ENCODE results near the gene SLC12A5. TPM values are rescaled to one million over a fixed set of nuclear protein-coding genes. Genes with fewer than 3 reads are reported as not detected.
A peak's percentile ranks its signal among the peaks of the same experiment; 100 is the strongest.

The SLC12A5 gene
- total RNA-seq, 2 experiments from 2014 or later: 3.8 to 11.0 TPM

DNA sequence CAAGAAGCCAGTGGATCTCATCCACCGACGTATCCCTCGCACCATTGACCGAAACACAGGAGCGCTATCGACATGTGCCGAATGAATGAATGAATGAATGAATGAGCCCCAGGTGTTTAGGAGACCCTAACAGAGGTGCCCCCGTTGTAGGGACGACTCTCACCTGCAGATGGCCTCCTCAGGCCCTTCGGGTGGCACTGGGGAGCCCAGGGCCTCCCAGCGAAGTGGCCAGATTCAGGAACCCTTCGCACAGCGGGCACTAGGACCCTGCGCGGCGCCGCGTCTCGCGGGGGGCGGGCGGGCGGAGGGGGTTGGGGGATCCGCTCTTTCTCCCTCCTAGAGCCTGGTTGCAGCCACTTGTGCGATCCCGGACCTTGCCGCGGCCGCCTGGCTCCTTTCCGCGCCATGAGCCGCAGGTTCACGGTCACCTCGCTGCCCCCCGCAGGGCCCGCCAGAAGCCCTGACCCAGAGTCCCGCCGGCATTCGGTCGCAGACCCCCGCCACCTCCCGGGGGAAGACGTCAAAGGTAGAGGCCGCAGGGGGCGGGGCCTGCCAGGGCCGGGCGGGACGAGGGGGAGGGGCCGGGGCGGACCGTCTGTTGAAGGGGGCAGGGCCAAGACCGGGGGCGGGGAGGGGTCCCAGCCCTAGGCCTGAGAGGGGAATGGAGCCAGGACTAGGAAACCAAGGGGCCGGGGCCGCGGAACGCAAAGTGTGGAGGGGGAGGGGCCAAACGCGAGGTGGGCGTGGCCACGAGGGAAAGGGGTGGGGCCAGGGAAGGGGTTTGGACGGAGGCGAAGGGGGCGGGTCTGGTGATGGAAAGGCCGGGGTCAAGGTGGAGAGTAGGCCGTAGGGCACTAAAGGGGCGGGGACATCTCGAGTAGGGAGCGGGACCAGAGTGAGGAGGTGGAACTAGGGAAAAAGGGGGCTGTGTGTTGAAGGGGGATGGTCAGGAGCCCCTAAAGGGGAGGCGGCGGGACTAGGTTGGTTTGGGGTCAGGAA lies 7.4 kb upstream of the SLC12A5 start:
- ChIA-PET POLR2A (interaction anchor here (0.6 kb wide), 1 partner anchor 39 kb away, joined by 3 read pairs; no protein-coding TSS in a partner anchor), CTCF (ENCODE audit: unreplicated experiment) (interaction anchor here (1.0 kb wide), 1 partner anchor 16 kb away, joined by 3 read pairs; no protein-coding TSS in a partner anchor)
- H3K9me3 ChIP-seq (ENCODE audit: low read length): peaks cover 9% of the 10 kb centered on the region; the same call in 1 of the 2 replicates
- peak overlapping the region; percentile 49 for H3K27ac ChIP-seq (ENCODE audit: low read depth, low read length, poor library complexity, severe bottlenecking)
- peak; percentile 92 for DNase-seq (ENCODE audit: low spot score)
- intact Hi-C loops (cut with micrococcal nuclease; ENCODE audit: unreplicated experiment): loop anchor here (1.0 to 5.0 kb wide), 4 partner anchors 49 to 326 kb away; partner anchors contain the start of genes NCOA5 and ZNF335
- no peaks in the 10 kb centered on the region; the same call in 1 of the 2 replicates for H4K20me1 ChIP-seq (ENCODE audit: insufficient read depth, low read length)
- H3K4me1 ChIP-seq (ENCODE audit: insufficient read depth, low read length, poor library complexity, severe bottlenecking): peaks cover 18% of the 10 kb centered on the region
- peak overlapping the region; percentile 48; the same call in 1 of the 2 replicates for H2AFZ ChIP-seq (ENCODE audit: low read length)
- TF ChIP-seq EZH2phosphoT487 (IDR thresholded peaks at IDR 0.05; ENCODE audit: borderline replicate concordance, low read depth, low read length): no peak
- TF ChIP-seq, protein P1, sequence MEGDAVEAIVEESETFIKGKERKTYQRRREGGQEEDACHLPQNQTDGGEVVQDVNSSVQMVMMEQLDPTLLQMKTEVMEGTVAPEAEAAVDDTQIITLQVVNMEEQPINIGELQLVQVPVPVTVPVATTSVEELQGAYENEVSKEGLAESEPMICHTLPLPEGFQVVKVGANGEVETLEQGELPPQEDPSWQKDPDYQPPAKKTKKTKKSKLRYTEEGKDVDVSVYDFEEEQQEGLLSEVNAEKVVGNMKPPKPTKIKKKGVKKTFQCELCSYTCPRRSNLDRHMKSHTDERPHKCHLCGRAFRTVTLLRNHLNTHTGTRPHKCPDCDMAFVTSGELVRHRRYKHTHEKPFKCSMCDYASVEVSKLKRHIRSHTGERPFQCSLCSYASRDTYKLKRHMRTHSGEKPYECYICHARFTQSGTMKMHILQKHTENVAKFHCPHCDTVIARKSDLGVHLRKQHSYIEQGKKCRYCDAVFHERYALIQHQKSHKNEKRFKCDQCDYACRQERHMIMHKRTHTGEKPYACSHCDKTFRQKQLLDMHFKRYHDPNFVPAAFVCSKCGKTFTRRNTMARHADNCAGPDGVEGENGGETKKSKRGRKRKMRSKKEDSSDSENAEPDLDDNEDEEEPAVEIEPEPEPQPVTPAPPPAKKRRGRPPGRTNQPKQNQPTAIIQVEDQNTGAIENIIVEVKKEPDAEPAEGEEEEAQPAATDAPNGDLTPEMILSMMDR (conservative IDR thresholded peaks at IDR 0.05; ENCODE audit: low read length): peak; percentile 46; the same call in 1 of the 2 replicates
- H3K4me2 ChIP-seq (ENCODE audit: low read length): peak overlapping the region; percentile 80
- BruUV-seq (replicated peaks): no TSS peak
- peak overlapping the region; percentile 75 for H3K4me3 ChIP-seq (ENCODE audit: low read depth, low read length, poor library complexity, severe bottlenecking)
- H3K9me2 ChIP-seq (ENCODE audit: insufficient read depth, low read length): no peaks in the 10 kb centered on the region
- H3K36me3 ChIP-seq (ENCODE audit: insufficient read depth, low read length): no peaks in the 10 kb centered on the region
- no peaks in the 10 kb centered on the region for H3K79me2 ChIP-seq (ENCODE audit: insufficient read depth, low read depth, low read length)

DNA sequence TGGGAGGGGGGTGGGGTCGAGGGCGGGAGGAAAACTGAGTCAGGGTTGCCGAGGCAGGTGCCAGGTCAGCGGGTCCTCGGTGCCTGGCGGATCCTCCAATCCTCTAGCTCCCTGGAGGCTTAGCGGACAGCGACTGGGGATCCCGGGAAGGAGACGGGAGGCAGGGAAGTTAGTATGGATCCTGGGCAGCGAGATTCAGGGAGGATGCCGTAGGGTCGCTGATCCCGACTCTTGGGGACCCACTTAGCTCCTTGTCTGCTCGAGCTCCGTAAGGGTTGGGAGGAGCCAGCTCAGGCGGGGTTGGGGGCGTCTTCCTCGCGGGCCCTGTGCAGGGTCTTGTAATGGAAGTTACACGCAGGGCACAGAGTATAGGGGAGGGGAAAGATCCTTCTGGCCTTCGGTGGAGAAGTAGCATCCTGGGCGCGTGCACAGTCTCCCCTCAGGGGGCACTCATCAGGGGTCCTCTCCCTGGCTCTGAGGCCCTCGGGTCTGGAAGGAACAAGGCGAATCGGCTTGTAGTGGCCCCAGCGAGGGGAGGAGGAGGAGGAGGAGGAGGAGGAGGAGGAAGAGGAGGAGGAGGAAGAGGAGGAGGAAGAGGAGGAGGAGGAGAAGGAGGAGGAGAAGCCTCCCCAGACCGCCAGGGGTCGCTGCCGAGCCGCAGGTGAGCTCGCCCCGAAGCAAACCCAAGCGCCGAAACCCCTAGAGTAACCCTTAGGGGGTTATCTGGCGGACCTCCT lies 6.4 kb upstream of the SLC12A5 start:
- ChIA-PET CTCF (ENCODE audit: unreplicated experiment) (interaction anchor here (0.6 to 1.0 kb wide), 4 partner anchors 15 to 974 kb away, joined by 3 to 11 read pairs (median 4); no protein-coding TSS in a partner anchor), POLR2A (interaction anchor here (0.6 kb wide), 2 partner anchors 38 to 139 kb away, joined by 3 read pairs; no protein-coding TSS in a partner anchor)
- Histone ChIP-seq H3K4me2 (ENCODE audit: low read length) (peak overlapping the region; percentile 80), H3K27ac (ENCODE audit: low read depth, low read length, poor library complexity, severe bottlenecking) (no peak overlapping the region), H3K36me3 (ENCODE audit: insufficient read depth, low read length) (no peaks in the 10 kb centered on the region), H3K9me3 (ENCODE audit: low read length) (peaks cover 1% of the 10 kb centered on the region; the same call in 1 of the 2 replicates), H3K79me2 (ENCODE audit: insufficient read depth, low read depth, low read length) (no peaks in the 10 kb centered on the region), H3K9me2 (ENCODE audit: insufficient read depth, low read length) (no peaks in the 10 kb centered on the region), H3K4me1 (ENCODE audit: insufficient read depth, low read length, poor library complexity, severe bottlenecking) (peaks cover 18% of the 10 kb centered on the region), H2AFZ (ENCODE audit: low read length) (no peak overlapping the region; the same call in 1 of the 2 replicates), H4K20me1 (ENCODE audit: insufficient read depth, low read length) (no peaks in the 10 kb centered on the region; the same call in 1 of the 2 replicates), H3K4me3 (ENCODE audit: low read depth, low read length, poor library complexity, severe bottlenecking) (peak overlapping the region; percentile 75)
- TF ChIP-seq EZH2phosphoT487 (IDR thresholded peaks at IDR 0.05; ENCODE audit: borderline replicate concordance, low read depth, low read length): no peak
- TF ChIP-seq, protein P1 (conservative IDR thresholded peaks at IDR 0.05; ENCODE audit: low read length): peak; percentile 91
- peak; percentile 82 for DNase-seq (ENCODE audit: low spot score)
- no TSS peak for BruUV-seq (replicated peaks)
- intact Hi-C loops (cut with micrococcal nuclease; ENCODE audit: unreplicated experiment): loop anchor here (5.0 kb wide), 3 partner anchors 50 to 325 kb away; partner anchors contain the start of gene ZNF335
